Glutamatergic neuron (in vitro differentiated cells): Measurements from ENCODE around the gene ADARB1. TPM values are rescaled to one million over a fixed set of nuclear protein-coding genes. Genes with fewer than 3 reads are reported as not detected.

Experiments
- DNase-seq: peaks from one replicate; pipeline ENCODE4 v3.0.0; 2022
- H3K27ac Mint-ChIP-seq: one replicate; pipeline ENCODE4 v1.8.0; 2020; ENCODE audit warnings: mild to moderate bottlenecking, mixed read lengths, inconsistent platforms; ENCODE audit not compliant: unreplicated experiment
- H3K27me3 Mint-ChIP-seq: one replicate; pipeline ENCODE4 v1.8.0; 2020; ENCODE audit warnings: mild to moderate bottlenecking, moderate library complexity, mixed read lengths, inconsistent platforms; ENCODE audit not compliant: unreplicated experiment
- H3K36me3 Mint-ChIP-seq: one replicate; pipeline ENCODE4 v1.8.0; 2020; ENCODE audit warnings: mild to moderate bottlenecking, mixed read lengths, inconsistent platforms; ENCODE audit not compliant: unreplicated experiment
- H3K4me1 Mint-ChIP-seq: one replicate; pipeline ENCODE4 v1.8.0; 2020; ENCODE audit warnings: mild to moderate bottlenecking, low read depth, mixed read lengths, inconsistent platforms; ENCODE audit not compliant: unreplicated experiment
- H3K4me3 Mint-ChIP-seq: one replicate; pipeline ENCODE4 v1.8.0; 2020; ENCODE audit warnings: mild to moderate bottlenecking, mixed read lengths, inconsistent platforms; ENCODE audit not compliant: unreplicated experiment
- H3K9me3 Mint-ChIP-seq: one replicate; pipeline ENCODE4 v1.8.0; 2020; ENCODE audit warnings: mild to moderate bottlenecking, moderate library complexity, mixed read lengths, inconsistent platforms; ENCODE audit not compliant: unreplicated experiment
- total RNA-seq: library from RNA; stranded (reverse); fragmentation: NEBNext Ultra II Directional; extraction: Animal tissue kit (Norgen Biotek cat#: 25700); gene quantifications from one replicate; pipeline ENCODE4 v1.2.1, GENCODE V29; 2021; ENCODE audit not compliant: unreplicated experiment
- TF ChIP-seq, protein P1 (sequence below): fragments of 200-600 bp; sonication (generic); IDR thresholded peaks from one replicate; pipeline ENCODE4 v1.5.0; 2021; ENCODE audit not compliant: partially characterized antibody, unreplicated experiment

Gene ADARB1
- total RNA-seq, 1 donor from 2014 or later = 49.2 TPM

DNA sequence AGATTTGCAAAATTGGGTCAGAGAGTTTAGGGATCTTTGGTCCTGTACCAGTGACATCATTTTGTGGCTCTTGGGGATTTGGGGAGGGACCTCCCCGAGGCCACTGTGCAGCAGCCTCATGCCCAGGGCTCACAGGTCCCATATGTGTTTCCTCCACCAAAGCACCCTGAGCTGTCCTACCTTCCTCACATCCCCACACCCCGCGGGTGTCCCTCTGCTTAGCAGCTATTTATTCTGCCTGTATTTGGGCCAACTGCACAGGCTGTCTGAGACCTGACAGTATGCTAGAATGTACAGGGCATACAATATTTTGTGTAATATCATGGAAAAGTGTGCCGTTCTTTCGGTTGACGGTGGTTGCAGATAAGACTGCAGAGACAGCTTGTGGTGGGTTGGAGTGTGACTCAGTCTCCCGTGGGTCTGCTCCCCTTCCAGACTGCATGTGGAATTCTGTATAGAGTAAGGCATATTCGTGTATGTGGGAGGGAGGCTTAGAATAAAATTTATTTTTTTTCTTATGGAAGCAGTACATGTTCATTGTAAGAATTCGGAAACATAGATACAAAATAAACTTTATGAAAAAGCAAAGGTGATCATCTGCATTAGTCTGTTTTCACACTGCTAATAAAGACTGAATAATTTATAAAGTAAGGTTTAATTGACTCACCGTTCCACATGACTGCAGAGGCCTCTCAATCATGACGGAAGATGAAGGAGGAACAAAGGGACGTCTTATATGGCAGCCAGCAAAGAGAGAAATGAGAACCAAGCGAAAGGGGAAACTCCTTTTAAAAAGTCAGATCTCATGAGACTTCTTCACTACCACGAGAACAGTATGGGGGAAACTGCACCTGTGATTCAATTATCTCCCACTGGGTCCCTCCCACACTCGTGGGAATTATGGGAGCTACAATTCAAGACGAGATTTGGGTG is 84.4 kb downstream of the ADARB1 start:
- Mint-ChIP-seq H3K36me3 (peaks cover 5% of the 10 kb centered on the region), H3K27ac (peak overlapping the region; percentile 74), H3K27me3 (peaks cover 2% of the 10 kb centered on the region), H3K4me1 (peaks cover 29% of the 10 kb centered on the region), H3K4me3 (peak overlapping the region; percentile 18), H3K9me3 (peaks cover 7% of the 10 kb centered on the region)
- TF ChIP-seq, protein P1, sequence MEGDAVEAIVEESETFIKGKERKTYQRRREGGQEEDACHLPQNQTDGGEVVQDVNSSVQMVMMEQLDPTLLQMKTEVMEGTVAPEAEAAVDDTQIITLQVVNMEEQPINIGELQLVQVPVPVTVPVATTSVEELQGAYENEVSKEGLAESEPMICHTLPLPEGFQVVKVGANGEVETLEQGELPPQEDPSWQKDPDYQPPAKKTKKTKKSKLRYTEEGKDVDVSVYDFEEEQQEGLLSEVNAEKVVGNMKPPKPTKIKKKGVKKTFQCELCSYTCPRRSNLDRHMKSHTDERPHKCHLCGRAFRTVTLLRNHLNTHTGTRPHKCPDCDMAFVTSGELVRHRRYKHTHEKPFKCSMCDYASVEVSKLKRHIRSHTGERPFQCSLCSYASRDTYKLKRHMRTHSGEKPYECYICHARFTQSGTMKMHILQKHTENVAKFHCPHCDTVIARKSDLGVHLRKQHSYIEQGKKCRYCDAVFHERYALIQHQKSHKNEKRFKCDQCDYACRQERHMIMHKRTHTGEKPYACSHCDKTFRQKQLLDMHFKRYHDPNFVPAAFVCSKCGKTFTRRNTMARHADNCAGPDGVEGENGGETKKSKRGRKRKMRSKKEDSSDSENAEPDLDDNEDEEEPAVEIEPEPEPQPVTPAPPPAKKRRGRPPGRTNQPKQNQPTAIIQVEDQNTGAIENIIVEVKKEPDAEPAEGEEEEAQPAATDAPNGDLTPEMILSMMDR = no peak
- no peak for DNase-seq

DNA sequence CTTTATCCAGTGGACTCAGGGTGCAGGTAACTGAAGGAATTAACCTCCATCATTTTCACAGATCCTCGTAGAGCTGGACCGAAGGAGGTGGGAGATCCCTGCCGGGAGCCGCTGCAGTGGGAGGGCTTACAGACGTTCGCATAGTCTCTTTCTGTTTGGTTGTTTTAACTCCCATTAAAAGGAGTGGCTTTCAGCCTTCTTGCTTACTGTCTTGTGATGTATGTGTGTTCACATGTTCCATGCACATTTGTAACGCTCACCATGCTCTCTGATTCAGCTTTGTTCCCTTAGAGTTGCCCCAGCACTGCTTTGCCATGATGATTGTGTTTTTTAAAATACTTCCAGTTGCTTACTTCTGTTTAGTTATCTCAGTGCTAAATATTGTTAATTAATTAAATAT is 85.8 kb downstream of the ADARB1 start:
- H3K27me3 Mint-ChIP-seq = peaks cover 2% of the 10 kb centered on the region
- H3K36me3 Mint-ChIP-seq = peaks cover 5% of the 10 kb centered on the region
- peaks cover 23% of the 10 kb centered on the region for H3K4me1 Mint-ChIP-seq
- DNase-seq = no peak
- H3K27ac Mint-ChIP-seq = peak overlapping the region; percentile 64
- TF ChIP-seq, protein P1 = no peak
- peak overlapping the region; percentile 46 for H3K4me3 Mint-ChIP-seq
- peaks cover 8% of the 10 kb centered on the region for H3K9me3 Mint-ChIP-seq

DNA sequence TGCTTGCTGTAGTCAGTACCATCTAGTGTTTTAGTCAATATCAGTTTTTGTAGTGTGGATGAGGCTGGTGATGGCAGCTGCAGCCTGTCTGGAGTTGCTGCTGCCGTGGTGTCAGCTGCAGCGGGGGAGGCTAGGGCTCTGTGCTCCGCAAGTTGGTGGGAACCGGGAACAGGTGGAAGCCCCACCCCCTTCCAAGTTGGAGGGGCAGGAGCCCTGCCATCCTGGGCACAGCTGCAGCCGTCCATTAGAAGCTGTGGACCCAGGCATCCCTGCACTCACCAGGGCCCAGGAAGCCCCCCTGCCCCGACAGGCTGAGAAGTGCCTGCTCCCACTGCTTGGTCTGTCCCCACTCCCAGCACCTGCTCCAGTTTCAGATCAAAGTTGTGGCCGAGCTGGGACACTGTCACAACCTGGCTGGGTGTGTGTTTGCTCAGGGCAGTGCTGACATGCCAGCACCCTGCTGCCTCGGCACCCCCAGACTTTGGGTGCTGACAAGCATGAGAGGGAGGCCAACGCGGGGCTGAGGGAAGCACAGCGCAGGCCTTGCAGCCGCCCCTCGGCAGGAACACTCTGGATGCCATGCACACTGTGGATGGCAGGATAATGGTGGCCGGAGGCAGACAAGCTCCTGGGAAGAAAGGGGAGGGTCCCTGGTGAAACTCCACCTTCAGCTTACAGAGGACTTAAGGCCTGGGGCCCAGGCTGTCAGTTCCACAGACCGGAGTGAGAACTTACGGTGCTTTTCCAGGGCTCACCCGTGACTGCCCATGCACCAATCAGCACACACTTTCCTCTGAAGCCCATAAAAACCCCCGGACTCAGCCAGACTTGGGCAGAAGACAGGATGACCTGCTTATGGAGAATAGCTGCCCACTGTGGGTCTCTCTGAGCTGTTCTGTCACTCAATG is 86.9 kb downstream of the ADARB1 start:
- Mint-ChIP-seq H3K27me3 (peaks cover 2% of the 10 kb centered on the region), H3K9me3 (peaks cover 6% of the 10 kb centered on the region), H3K4me1 (peaks cover 23% of the 10 kb centered on the region), H3K27ac (peak overlapping the region; percentile 52), H3K4me3 (no peak overlapping the region), H3K36me3 (peaks cover 5% of the 10 kb centered on the region)
- DNase-seq = peak; percentile 48
- TF ChIP-seq, protein P1 = no peak

DNA sequence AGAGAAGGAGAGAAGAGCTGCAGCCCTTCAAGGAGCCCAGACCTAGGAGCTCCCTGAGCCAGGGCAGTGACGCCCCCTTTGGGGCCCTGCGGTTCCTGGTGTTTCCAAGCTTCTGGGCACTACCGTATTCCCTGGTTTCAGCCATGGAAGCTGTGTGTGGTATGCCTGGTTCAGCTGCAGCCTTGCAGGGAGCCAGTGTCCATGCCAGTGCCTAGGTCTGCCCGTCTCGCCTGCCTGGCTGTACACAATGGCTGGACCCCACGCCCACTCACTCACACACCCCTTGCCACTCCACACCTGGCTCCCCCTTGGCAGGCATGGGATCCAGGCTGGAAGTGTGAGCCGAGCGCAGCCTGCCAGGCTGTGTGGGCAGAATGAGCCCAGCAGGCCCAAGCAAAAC is 87.7 kb downstream of the ADARB1 start:
- peaks cover 6% of the 10 kb centered on the region for H3K9me3 Mint-ChIP-seq
- peaks cover 2% of the 10 kb centered on the region for H3K27me3 Mint-ChIP-seq
- no peak overlapping the region for H3K4me3 Mint-ChIP-seq
- no peak for DNase-seq
- no peak overlapping the region for H3K27ac Mint-ChIP-seq
- H3K4me1 Mint-ChIP-seq = peaks cover 23% of the 10 kb centered on the region
- TF ChIP-seq, protein P1 = no peak
- H3K36me3 Mint-ChIP-seq = peaks cover 5% of the 10 kb centered on the region
